HG03095 (cell line): ENCODE data around the gene ALG12.
"Not testable (repeated sequence)": the region's sequence is repeated elsewhere in the genome, so short reads cannot be mapped to it uniquely, and the experiment has no call there.

Experiments
- ATAC-seq: cut with Tn5 transposase; IDR thresholded peaks from one replicate; pipeline ENCODE4 v1.9.1; 2021; ENCODE audit warnings: moderate library complexity; ENCODE audit not compliant: unreplicated experiment

The ALG12 gene

DNA sequence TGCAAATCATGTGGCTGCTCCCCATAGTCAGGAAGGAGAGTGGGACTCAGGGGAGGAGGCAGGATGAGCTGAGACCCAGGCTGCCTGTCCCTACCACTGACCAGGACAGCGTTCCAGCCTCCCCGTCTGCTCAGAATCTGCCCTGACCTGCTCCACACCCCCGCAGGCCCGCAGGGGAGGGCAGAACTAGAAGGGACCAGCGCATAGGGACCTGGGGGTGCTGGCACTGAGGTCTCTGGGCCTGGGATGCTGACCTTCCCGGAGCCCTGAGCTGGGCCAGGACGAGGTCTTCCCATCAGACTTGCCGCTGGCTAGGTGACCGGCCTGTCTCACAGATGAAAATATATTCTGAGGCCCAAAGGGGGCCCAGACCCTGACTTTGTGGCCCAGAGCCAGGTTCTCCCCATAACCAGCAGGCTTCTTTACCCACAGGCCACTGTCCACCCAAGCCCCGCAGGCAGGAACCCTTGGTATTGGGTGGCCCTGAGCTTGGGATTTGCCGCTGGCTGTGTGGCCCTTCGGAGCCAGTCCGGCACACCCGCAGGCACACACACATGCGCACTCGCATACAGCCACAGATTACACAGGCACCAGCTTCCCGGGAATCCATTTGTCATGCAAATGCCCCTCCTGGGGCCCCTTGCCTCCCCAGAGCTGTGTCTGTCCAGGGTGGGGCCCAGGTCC lies 28.5 kb upstream of the ALG12 start:
- ATAC-seq = no peak

DNA sequence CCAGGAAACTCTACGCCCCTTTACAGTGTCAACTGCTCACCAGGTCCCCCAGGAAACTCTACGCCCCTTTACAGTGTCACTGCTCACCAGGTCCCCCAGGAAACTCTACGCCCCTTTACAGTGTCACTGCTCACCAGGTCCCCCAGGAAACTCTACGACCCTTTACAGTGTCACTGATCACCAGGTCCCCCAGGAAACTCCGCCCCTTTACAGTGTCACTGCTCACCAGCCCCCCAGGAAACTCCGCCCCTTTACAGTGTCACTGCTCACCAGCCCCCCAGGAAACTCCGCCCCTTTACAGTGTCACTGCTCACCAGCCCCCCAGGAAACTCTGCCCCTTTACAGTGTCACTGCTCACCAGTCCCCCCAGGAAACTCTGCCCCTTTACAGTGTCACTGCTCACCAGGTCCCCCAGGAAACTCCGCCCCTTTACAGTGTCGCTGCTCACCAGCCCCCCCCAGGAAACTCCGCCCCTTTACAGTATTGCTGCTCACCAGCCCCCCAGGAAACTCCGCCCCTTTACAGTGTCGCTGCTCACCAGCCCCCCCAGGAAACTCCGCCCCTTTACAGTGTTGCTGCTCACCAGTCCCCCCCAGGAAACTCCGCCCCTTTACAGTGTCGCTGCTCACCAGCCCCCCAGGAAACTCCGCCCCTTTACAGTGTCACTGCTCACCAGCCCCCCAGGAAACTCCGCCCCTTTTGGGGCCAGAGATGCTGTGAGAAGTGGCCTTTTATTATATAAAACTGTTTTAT lies 27.0 kb upstream of the ALG12 start:
- ATAC-seq = not testable (repeated sequence)

DNA sequence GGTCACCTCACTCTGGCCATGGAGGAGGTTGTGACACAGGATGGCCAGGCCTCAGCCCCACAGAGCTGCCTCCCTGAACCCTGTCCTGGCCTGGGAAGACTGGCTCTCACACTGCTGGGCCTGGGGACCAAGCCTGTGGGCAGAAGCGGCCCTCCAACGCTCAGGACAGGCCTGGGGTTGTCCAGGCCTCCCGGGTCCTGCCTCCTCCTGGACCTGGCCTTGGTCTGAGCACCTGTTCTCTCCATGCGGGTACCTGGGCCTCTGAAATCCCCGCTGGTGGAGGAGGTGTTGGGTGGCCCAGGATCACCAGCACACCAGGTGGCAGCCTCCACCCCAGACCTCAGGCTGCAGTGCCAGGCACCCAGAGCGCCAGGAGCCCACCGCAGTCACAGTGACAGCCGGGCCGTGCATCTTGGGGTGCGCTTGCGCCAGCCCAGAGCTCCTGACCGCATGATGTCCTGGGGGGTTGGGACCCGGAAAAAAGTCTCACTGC lies 26.2 kb upstream of the ALG12 start:
- no peak for ATAC-seq

DNA sequence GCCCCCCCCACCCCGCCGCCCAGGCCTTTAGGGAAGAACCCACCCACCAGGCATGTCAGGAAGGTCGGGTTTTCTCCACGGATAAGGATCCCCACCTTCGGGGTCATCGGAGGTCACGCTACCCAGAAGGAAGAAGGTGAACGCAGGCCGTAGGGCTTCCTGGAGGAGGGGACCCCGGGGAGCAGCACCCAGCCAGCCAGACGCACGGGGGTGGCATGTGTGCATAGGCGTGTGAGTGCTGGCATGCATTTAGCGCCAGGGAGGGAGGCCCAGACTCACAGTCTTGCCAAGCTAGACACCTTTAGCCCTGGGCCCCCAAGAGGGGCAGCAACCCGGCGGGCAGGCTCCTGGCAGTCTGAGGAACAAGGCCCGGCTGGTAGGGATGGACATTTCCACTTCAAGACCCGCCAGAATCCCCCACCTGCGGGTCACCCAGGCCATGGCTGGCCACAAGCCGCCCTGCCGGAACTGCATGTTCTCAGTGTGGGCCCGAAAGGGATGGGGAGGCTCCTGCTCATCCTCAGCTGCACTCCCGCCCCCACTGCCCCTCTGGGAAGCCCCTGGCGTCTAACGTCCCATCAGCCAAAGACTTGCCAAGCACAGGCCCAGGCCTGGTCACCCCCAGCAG lies 25.6 kb upstream of the ALG12 start:
- ATAC-seq = no peak

DNA sequence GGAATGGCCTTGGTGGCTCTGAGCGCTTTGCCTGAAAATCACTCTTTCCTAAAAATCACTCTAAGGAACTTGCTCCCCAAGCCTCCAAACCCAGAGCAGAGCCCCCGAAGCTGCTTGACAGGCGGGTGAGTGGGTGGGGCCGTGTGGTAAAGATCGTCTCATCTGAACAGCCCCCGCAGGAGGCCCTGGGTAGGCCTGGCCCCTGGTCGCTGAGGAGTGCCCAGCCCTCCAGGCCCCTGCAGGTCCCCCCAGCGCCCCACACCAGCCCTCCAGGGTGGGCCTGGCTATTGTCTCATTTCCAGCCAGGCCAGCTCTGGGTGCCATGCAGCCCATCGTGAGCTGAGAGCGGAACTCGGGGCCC lies 25.1 kb upstream of the ALG12 start:
- ATAC-seq = no peak

DNA sequence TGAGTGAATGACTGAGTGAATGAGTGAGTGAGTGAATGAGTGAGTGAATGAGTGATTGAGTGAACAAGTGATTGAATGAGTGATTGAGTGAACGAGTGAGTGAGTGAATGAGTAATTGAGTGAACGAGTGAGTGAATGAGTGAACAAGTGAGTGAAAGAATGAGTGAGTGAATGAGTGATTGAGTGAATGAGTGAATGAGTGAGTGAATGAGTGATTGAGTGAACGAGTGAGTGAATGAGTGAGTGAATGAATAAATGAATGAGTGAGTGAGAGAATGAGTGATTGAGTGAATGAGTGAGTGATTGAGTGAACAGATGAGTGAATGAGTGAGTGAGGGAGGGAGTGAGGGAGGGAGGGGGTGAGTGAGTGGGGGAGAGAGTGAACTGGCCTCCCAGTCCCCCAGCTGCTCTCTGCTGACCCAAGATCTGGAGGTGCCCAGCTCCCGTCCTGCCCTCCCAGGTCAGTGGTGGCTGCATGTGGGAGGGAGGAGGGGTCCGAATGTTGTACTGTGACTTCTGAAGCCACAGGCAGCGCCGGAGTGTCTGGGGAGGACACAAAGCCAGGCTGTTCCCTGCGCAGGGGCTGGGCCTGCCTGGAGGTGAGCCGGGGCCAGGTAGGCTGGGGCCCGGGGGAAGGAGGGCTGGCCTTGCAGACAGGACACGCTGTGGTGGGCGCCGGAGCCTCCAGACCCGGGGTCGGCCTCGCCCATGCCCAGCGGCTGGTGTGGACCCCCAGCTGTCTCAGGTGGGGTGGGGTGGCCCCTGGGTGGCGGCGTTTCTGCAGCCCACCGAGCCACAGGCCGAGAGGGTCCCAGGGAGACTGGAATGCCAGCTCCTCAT lies 24.5 kb upstream of the ALG12 start:
- no peak for ATAC-seq

GRCh38 chr22:49941507-49942316 lies 23.5 kb upstream of the ALG12 start:
- ATAC-seq = no peak

DNA sequence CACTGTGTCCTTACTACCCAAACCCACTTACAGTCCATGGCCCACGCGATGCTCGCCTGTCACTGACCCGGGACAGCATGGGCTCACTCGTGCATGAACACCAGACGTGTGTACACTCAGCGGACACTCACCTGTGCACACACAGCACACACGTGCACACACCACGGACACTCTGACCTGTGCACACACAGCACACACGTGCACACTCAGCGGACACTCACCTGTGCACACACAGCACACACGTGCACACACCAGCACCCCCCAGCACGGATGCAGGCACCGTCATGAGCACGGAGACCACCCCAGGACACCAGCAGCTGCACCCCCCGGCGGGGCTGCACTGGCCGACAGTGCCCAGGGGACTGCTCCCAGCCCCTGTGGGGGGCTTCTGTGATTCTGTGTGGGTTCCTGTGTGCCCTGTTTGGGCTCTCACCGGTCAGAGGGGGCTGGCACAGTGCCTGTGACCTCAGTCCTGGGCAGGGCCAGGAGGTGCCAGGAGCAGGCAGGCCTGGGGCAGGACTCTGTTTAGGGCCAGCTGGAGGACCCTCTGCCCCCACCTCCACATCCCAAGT lies 20.4 kb upstream of the ALG12 start:
- ATAC-seq = no peak

DNA sequence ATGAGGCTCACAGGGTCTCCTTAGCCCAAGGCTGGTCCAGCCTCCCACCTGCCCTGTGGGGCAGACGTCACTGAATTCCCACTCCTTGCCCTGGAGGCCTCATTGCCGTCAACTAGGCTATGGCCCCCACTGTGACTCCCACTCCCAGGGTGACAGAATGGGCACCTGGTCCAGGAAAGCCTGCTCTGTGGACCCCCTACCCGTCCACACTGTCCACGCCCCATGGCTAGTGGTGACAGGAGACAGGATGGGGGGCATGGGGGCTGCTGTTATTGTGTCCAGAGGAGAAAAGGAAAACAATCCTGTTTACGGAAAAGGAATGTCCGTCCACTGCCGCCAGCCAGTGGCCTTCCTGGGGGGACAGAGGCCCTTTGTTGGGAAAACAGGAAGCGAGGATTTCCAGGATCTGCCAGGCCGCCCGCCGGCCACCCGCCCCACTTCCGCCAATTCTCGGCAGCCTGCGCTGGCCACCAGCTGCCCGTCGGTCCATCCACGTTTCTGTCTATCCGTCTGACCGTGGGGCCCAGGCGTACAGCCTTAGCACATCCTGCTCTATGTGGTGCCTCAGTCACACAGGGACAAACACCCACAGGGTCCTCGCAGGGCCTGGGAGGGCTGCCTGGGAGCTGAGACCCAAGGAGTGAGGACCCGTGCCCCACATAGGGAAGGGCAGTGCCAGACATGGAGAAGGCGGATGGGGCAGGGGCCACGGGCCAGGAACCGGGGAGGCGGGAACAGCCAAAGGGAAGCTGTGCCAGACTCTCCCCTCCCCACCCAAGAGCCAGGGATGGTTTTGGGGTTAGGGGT lies 19.7 kb upstream of the ALG12 start:
- ATAC-seq = no peak

GRCh38 chr22:49936973-49937757 lies 18.9 kb upstream of the ALG12 start:
- ATAC-seq = no peak

GRCh38 chr22:49936018-49936972 lies 18.1 kb upstream of the ALG12 start:
- ATAC-seq = peak; percentile 54

DNA sequence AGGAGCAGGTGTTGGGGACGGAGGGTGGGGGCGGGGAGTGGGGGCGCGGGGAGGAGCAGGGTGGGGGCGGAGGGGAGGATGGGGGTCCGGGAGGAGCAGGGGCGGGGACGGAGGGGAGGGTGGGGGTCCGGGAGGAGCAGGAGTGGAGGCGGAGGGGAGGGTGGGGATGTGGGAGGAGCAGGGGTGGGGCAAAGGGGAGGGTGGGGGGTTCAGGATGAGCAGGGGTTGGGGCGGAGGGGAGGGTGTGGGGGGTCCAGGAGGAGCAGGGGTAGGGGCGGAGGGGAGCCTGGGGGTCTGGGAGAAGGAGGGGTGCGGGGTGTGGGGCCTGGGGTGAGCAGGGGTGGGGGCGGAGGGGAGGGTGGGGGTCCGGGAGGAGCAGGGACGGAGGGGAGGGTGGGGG lies 17.3 kb upstream of the ALG12 start:
- no peak for ATAC-seq

DNA sequence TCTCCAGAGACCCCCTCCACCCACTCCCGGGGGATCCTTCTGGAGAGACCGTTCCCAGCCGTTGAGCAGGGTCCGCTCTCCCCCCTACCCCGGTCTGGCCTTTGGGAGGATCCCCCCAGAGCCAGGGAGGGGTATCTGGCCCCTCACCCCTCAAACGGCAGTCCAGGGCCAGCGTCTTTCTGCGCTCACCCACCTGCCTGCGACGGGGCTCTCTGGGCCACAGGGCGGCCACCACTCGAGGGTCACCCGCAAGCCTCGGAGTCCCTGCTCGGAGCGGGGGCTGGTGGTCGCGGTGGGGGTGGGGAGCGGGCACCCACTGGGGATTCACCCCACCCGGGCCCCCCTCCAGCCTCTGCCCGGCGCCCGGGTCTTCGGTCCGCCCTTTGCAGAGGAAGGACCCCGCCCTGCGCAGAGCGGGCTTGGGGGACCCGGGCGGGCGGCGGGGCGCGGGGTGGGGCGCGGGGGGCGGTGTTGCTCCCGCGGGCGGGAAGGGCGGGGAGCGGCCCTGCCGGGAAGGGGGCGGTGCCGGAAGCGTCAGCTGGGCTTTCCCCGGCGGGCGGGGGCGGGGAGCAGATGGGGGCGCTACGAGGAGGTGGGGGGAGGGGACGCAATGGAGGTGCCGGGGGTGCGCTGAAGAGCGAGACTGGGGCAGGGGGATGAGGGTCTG lies 16.8 kb upstream of the ALG12 start:
- no peak for ATAC-seq

DNA sequence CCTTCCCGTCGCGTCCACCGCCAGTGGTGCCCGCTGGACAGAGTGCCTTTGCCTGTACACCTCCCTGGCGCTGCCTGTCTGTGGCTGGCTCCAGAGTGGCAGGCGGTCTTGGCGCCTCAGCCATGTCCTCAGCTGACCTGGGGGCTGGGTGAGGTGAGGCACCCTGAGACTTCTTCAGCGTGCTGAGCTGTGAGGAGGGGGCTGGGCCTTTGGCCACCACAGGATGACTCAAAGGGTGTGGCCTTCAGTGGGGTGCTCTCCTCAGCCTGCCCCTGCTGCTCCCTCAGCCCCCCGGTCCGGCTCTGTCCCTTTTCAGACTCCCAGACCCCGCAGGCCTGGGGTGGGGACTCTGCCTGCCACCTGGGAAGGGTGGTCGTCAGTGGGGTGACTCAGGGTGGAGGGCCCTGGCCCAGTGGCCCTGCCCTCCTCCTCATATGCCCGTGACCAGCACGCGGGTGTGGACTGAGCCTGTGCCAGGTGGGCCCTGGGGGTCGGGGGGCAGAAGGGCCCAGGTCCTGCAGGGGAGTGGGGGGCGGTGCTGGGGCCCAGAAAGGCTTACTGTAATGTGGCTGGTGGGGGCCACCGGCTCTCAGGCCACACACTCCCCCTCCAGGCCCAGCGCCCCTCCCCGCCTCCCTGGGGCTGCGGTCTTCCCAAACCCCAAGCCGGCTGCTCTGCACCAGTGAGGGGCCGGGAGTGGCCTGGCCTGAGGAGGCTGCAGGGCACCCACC lies 16.1 kb upstream of the ALG12 start:
- no peak for ATAC-seq

DNA sequence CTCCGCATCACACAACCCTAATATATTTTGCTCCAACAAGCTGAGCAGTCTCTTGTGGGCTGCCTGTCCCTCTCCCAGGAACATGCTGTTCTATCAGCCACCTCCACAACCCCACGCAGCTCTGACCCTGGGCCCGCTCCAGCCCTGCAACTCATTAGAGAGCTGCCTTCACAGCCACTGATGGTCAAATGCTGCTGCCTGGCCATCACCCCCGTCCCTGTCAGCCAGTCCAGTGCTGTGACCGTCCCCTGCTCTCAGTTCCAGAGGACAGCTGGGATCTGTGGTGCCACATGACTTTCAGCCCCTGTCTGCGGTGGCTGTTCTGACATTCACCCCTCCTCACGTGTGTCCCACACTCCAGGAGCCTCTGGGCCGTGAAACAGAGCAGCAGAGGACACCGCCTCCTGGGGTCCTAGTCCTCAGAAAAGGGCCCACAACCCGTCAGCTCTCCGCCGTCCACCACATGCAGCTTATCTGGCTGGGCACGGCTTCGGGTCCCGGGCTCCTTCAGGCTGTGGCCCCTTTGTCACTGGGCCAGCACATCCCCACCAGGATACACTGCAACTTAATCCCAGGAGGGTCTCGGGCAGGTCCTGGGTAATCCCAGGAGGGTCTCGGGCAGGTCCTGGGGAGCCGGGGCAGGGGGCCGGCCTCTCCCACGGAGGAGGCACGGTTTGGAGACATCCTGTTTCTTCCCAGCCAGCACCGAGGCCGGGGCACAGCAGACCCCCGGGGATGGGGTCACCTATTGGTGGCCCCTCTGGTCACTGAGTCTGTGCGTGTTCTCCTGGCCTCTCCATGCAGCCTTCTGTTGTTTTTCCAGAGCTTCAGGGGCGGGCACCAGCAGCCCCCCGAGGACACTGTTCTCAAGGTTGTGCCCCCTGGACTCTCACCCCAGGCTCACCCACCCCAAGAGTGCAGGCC lies 15.3 kb upstream of the ALG12 start:
- no peak for ATAC-seq
